A673 (cell line): ENCODE measurements around the gene AGPAT3. TPM values are rescaled to one million over a fixed set of nuclear protein-coding genes. Genes with fewer than 3 reads are reported as not detected.

Source experiments
- BruUV-seq: library from RNA; stranded (reverse); fragments of 400-500 nt; replicated peaks from 2 replicates; lab custom pipeline; 2021; lab: Mats Ljungman, UMichigan
- CTCF ChIA-PET: fragments of 300-600 bp; sonication (Branson Sonifier 250); formaldehyde crosslinking; loops from one replicate; lab custom pipeline; 2022; ENCODE audit warnings: antibody characterized with exemption; lab: Charles Lee
- POLR2A ChIA-PET: fragments of 300-600 bp; sonication (Branson Sonifier 250); formaldehyde crosslinking; loops from one replicate; lab custom pipeline; 2022; ENCODE audit warnings: antibody characterized with exemption; ENCODE audit not compliant: low non-redundant PET; lab: Charles Lee
- DNase-seq: peaks from one replicate; pipeline ENCODE4 v3.0.0-alpha.2; 2015; ENCODE audit warnings: low spot score
- H3K27ac ChIP-seq: fragments of 200-600 bp; sonication (generic); 2 replicates; pipeline ENCODE4 v1.5.1; 2016; ENCODE audit warnings: mixed run types, low read depth, mild to moderate bottlenecking, mixed read lengths, antibody characterized with exemption, low read length; ENCODE audit not compliant: poor library complexity, severe bottlenecking
- H3K27me3 ChIP-seq: fragments of 200-600 bp; sonication (generic); replicated peaks from 2 replicates; pipeline ENCODE4 v1.6.1; 2017; ENCODE audit warnings: mixed run types, low read depth, mild to moderate bottlenecking, mixed read lengths, antibody characterized with exemption, low read length; ENCODE audit not compliant: insufficient read depth, poor library complexity
- H3K36me3 ChIP-seq: fragments of 200-600 bp; sonication (generic); 2 replicates; pipeline ENCODE4 v1.6.1; 2016; ENCODE audit warnings: mixed run types, mild to moderate bottlenecking, mixed read lengths, antibody characterized with exemption, low read length; ENCODE audit not compliant: insufficient read depth, poor library complexity, severe bottlenecking
- H3K4me1 ChIP-seq: fragments of 200-600 bp; sonication (generic); 2 replicates; pipeline ENCODE4 v1.6.1; 2017; ENCODE audit warnings: mixed run types, mild to moderate bottlenecking, mixed read lengths, antibody characterized with exemption, low read length; ENCODE audit not compliant: insufficient read depth, poor library complexity, severe bottlenecking
- H3K4me3 ChIP-seq: fragments of 200-600 bp; sonication (generic); 2 replicates; pipeline ENCODE4 v1.5.1; 2016; ENCODE audit warnings: low read depth, mixed run types, mild to moderate bottlenecking, mixed read lengths, low read length; ENCODE audit not compliant: poor library complexity, severe bottlenecking
- H3K9me3 ChIP-seq: fragments of 200-600 bp; sonication (generic); 2 replicates; pipeline ENCODE4 v1.6.1; 2016; ENCODE audit warnings: mixed run types, low read depth, mild to moderate bottlenecking, mixed read lengths, antibody characterized with exemption, low read length; ENCODE audit not compliant: poor library complexity, severe bottlenecking
- EZH2 ChIP-seq: fragments of 200-600 bp; sonication (generic); IDR thresholded peaks from 2 replicates; pipeline ENCODE4 v1.6.1; 2017; ENCODE audit warnings: borderline replicate concordance, low read depth, mild to moderate bottlenecking, mixed read lengths, antibody characterized with exemption, low read length; ENCODE audit not compliant: poor library complexity, severe bottlenecking
- intact Hi-C: fragments of 100-400 bp; cut with micrococcal nuclease; formaldehyde crosslinking; loops from one replicate; pipeline ENCODE4 v1.10.0; 2022; ENCODE audit not compliant: unreplicated experiment
- total RNA-seq: library from RNA; stranded (reverse); gene quantifications from 2 replicates; pipeline ENCODE4 v1.2.3, GENCODE V29; 2021
- TF ChIP-seq, protein P1 (sequence below): fragments of 300-800, 200-600 bp; sonication (generic); conservative IDR thresholded peaks from 2 replicates; pipeline ENCODE4 v1.5.1; 2017; ENCODE audit warnings: low read depth, mild to moderate bottlenecking, antibody characterized with exemption, low read length, moderate library complexity, mixed read lengths

AGPAT3 gene
- total RNA-seq, 1 experiment from 2014 or later: 69.6 TPM

DNA sequence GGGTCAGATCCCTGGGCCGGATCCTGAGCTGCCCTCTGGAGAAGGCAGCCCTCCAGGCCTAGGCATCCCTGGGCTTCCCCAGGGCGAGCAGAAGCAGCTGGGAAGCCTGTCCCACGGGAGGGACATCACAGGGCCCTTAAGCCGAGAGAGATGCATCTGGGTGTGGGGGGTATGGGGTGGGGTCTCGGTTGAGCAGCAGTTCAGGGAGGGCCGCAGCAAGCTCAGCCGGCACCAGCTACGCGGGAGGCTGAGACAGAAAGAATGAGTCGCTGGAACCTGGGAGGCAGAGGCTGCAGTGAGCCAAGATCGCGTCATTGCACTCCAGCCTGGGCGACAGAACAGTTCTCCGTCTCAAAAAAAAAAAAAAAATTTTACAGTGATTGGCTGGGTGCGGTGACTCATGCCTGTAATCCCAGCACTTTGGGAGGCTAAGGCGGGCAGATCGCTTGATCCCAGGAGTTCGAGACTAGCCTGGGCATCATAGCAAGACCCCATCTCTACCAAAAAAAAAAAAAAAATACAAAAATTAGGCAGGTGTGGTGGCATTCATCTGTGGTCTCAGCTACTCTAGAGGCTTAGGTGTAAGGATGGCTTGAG lies 37.9 kb upstream of the AGPAT3 start:
- no peaks in the 10 kb centered on the region for H3K9me3 ChIP-seq
- DNase-seq: peak; percentile 73
- H3K4me1 ChIP-seq: no peaks in the 10 kb centered on the region
- H3K4me3 ChIP-seq: no peak overlapping the region
- ChIA-PET CTCF (interaction anchor here (0.5 kb wide), 1 partner anchor 134 kb away, joined by 4 read pairs; no protein-coding TSS in a partner anchor), POLR2A (no interaction called here)
- TF ChIP-seq, protein P1, sequence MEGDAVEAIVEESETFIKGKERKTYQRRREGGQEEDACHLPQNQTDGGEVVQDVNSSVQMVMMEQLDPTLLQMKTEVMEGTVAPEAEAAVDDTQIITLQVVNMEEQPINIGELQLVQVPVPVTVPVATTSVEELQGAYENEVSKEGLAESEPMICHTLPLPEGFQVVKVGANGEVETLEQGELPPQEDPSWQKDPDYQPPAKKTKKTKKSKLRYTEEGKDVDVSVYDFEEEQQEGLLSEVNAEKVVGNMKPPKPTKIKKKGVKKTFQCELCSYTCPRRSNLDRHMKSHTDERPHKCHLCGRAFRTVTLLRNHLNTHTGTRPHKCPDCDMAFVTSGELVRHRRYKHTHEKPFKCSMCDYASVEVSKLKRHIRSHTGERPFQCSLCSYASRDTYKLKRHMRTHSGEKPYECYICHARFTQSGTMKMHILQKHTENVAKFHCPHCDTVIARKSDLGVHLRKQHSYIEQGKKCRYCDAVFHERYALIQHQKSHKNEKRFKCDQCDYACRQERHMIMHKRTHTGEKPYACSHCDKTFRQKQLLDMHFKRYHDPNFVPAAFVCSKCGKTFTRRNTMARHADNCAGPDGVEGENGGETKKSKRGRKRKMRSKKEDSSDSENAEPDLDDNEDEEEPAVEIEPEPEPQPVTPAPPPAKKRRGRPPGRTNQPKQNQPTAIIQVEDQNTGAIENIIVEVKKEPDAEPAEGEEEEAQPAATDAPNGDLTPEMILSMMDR: no peak
- no peak for TF ChIP-seq EZH2
- BruUV-seq: no TSS peak
- H3K36me3 ChIP-seq: no peaks in the 10 kb centered on the region
- H3K27ac ChIP-seq: no peak overlapping the region
- no peaks in the 10 kb centered on the region for H3K27me3 ChIP-seq
- intact Hi-C loops: no loop called here

DNA sequence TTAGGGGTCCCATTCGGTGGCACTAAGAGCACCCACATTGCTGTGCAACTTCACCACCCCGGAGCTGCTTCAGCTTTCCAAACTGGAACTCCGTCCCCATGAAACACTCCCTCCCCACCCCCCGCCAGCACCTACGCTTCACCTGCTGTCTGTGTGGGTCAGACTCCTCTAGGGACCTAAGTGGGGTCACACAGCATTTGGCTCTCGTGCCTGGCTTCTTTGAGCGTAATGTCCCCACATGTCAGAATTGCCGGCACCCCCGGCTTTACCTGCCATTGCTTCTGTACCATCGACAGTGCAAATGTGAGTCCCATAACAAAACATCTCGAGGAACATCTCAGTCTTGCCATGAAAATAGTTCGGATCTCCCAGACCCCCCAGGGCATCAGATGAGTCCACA lies 35.9 kb upstream of the AGPAT3 start:
- ChIA-PET CTCF (no interaction called here), POLR2A (no interaction called here)
- intact Hi-C loops: no loop called here
- TF ChIP-seq, protein P1: no peak
- no peak for TF ChIP-seq EZH2
- no peak overlapping the region for H3K4me3 ChIP-seq
- H3K4me1 ChIP-seq: no peaks in the 10 kb centered on the region
- no peak overlapping the region for H3K27ac ChIP-seq
- H3K9me3 ChIP-seq: no peaks in the 10 kb centered on the region
- no TSS peak for BruUV-seq
- no peaks in the 10 kb centered on the region for H3K36me3 ChIP-seq
- no peak for DNase-seq
- no peaks in the 10 kb centered on the region for H3K27me3 ChIP-seq

DNA sequence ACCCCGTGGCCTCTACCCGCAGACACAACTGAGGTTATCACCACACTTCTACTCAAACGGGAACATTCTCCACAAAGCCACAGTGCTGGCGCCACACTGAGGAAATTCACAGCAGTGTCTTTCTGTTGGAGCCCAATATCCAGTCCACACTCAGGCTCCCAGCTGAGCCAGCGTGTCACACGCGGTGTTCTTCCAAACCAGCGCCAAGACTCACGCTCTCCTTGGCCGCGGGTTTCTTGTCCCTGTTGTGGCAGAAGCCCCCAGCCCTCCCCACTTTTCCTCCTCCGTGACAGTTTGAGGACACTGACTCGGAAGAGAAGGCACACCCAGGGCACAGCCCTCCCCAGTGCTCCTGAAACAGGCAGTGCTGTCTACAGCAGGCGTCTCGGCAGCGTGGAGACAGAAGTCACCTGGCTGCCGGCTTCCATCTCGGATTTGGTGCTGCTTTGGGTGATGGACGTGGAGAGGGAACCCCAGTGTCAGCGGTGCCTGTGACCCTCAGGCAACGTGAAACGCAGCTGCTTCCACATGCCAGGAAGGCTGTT lies 35.4 kb upstream of the AGPAT3 start:
- H3K27me3 ChIP-seq: no peaks in the 10 kb centered on the region
- peak; percentile 58 for DNase-seq
- ChIA-PET CTCF (no interaction called here), POLR2A (no interaction called here)
- no peaks in the 10 kb centered on the region for H3K36me3 ChIP-seq
- BruUV-seq: no TSS peak
- H3K4me1 ChIP-seq: no peaks in the 10 kb centered on the region
- TF ChIP-seq, protein P1: peak; percentile 51
- no peak for TF ChIP-seq EZH2
- H3K9me3 ChIP-seq: no peaks in the 10 kb centered on the region
- intact Hi-C loops: no loop called here
- no peak overlapping the region for H3K4me3 ChIP-seq
- no peak overlapping the region for H3K27ac ChIP-seq
